Thyroid gland (tissue), 4 donors: ENCODE results near the gene GMPR.

Source experiments
- POLR2A ChIP-seq, 2 donors: fragments of 450-650 bp; IDR thresholded peaks; one replicate each; pipeline ENCODE4 v1.6.1; 2017; ENCODE audit warnings: antibody characterized with exemption in 2 of 2, mild to moderate bottlenecking in 2 of 2, moderate library complexity in 1 of 2
- TF ChIP-seq, protein P1 (sequence below), 6 experiments: fragments of 200-600 bp in 3 of 6; fragments of 450-650 bp in 3 of 6; sonication (generic) in 3 of 6; IDR thresholded peaks; one replicate each; pipeline ENCODE4 v1.5.1; 2016 to 2019; ENCODE audit warnings: antibody characterized with exemption in 6 of 6, mild to moderate bottlenecking in 2 of 6, inconsistent platforms in 1 of 6, moderate library complexity in 1 of 6

GRCh38 chr6:16326971-16327776 lies 88.8 kb downstream of the GMPR start:
- TF ChIP-seq POLR2A (IDR thresholded peaks at IDR 0.05): no peak
- TF ChIP-seq, protein P1, sequence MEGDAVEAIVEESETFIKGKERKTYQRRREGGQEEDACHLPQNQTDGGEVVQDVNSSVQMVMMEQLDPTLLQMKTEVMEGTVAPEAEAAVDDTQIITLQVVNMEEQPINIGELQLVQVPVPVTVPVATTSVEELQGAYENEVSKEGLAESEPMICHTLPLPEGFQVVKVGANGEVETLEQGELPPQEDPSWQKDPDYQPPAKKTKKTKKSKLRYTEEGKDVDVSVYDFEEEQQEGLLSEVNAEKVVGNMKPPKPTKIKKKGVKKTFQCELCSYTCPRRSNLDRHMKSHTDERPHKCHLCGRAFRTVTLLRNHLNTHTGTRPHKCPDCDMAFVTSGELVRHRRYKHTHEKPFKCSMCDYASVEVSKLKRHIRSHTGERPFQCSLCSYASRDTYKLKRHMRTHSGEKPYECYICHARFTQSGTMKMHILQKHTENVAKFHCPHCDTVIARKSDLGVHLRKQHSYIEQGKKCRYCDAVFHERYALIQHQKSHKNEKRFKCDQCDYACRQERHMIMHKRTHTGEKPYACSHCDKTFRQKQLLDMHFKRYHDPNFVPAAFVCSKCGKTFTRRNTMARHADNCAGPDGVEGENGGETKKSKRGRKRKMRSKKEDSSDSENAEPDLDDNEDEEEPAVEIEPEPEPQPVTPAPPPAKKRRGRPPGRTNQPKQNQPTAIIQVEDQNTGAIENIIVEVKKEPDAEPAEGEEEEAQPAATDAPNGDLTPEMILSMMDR (IDR thresholded peaks at IDR 0.05): no peak
